ENCODE data around the gene EVC. TPM values are rescaled to one million over a fixed set of nuclear protein-coding genes. Genes with fewer than 3 reads are reported as not detected.

The EVC gene
- total RNA-seq, 2 donors from 2014 or later = 25.5 to 29.0 TPM

DNA sequence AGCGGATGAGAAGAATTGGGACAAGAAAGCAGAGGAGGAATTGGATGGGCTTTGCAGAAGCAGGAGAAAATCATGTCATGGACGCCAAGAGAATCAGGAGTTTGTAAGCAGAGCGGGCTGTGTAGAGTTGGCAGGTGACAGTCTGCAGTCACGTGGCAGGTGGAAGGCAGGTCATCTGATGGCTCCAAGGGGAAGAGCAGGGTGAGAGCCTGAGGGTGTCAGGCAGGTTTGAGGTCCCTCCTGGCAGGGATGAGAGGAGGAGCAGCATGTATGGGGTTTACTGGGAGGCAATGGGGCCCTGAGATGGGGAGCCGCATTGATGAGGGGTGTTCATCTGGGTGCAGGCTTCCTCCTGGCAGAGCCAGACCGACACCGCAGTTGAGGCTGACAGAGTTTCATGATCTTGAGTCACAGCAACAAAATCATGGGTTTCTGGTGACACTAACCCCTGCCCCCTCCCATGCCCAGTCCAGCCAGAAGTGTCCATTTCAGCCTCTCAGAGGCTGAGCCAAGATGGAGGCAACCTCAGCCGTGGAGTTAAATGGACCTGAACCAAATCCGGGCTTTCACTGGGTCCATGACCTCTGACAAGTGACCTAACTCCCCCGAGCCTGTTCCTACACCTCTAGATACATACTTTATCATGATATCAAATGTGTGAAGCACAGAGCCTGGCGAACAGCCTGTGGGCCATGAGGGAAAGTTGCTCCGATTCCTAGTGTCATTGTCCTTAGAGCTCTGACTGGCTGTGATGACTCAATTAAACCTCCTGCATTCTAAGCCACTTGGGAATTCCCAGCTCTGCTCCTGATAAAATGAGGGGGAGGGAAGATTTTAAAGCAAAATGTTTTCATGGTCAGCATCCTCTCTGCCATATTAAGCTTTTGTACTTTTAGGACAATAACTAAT is 36.1 kb downstream of the EVC start:
- WGBS, 2 experiments (ENCODE audit: insufficient coverage in 1 of 2, insufficient read length in 1 of 2) = 70 to 82% methylated on average over 6 to 11 of the region's 12 CpGs
- Mint-ChIP-seq H3K27me3 (ENCODE audit: insufficient read depth) (peaks cover 9% of the 10 kb centered on the region), H3K4me1 (peaks cover 16% of the 10 kb centered on the region), H3K36me3 (ENCODE audit: low read depth) (peaks cover 43% of the 10 kb centered on the region), H3K9me3 (no peaks in the 10 kb centered on the region), H3K4me3 (no peak overlapping the region), H3K27ac (no peak overlapping the region)
- H3K36me3 ChIP-seq (ENCODE audit: control insufficient read depth, insufficient read depth, low read length) = peaks cover 29% of the 10 kb centered on the region
- no peak overlapping the region for H3K4me3 ChIP-seq (ENCODE audit: low read length)
- no peaks in the 10 kb centered on the region for H3K9me3 ChIP-seq (ENCODE audit: control insufficient read depth, low read length)
- DNase-seq = no peak
- no peak overlapping the region for H3K27ac ChIP-seq (ENCODE audit: low read depth, low read length)
- no peaks in the 10 kb centered on the region for H3K27me3 ChIP-seq (ENCODE audit: control insufficient read depth, insufficient read depth, low read length, poor library complexity, severe bottlenecking)
- peaks cover 15% of the 10 kb centered on the region for H3K4me1 ChIP-seq (ENCODE audit: control insufficient read depth, insufficient read depth, low read length)
- TF ChIP-seq, protein P1, sequence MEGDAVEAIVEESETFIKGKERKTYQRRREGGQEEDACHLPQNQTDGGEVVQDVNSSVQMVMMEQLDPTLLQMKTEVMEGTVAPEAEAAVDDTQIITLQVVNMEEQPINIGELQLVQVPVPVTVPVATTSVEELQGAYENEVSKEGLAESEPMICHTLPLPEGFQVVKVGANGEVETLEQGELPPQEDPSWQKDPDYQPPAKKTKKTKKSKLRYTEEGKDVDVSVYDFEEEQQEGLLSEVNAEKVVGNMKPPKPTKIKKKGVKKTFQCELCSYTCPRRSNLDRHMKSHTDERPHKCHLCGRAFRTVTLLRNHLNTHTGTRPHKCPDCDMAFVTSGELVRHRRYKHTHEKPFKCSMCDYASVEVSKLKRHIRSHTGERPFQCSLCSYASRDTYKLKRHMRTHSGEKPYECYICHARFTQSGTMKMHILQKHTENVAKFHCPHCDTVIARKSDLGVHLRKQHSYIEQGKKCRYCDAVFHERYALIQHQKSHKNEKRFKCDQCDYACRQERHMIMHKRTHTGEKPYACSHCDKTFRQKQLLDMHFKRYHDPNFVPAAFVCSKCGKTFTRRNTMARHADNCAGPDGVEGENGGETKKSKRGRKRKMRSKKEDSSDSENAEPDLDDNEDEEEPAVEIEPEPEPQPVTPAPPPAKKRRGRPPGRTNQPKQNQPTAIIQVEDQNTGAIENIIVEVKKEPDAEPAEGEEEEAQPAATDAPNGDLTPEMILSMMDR (conservative IDR thresholded peaks at IDR 0.05) = no peak
- no peak overlapping the region for H3K9ac ChIP-seq (ENCODE audit: extremely low read depth, low read length, poor library complexity, severe bottlenecking)

DNA sequence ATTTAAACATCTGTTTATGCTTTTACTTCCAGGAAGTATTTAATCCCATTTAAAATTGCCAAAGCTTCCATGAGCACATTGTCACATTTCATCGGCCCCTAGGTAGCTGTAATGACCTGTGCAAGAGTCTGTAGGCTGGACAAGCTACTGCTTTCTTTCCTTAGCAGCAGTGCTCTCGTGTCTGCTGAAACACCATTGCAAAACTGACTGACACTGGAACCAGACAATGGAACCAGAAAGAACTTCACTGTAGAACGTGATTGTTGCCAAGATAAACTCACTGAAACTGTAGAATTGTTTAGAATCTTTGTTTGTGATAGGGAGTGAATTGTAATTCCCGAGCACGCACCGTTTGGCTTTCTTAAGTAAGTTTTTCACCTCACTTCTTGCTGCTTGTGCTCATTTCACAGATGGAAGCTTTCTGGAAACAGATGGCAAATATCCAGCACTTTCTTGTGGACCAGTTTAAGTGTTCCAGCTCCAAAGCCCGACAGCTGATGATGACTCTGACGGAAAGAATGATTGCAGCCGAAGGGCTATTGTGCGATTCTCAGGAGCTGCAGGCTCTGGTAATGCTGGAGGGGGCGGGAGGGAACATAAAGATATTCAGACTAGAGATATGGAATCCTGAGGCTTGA is 36.9 kb downstream of the EVC start:
- Histone ChIP-seq H3K27ac (ENCODE audit: low read depth, low read length) (no peak overlapping the region), H3K9me3 (ENCODE audit: control insufficient read depth, low read length) (no peaks in the 10 kb centered on the region), H3K27me3 (ENCODE audit: control insufficient read depth, insufficient read depth, low read length, poor library complexity, severe bottlenecking) (no peaks in the 10 kb centered on the region), H3K4me1 (ENCODE audit: control insufficient read depth, insufficient read depth, low read length) (peaks cover 22% of the 10 kb centered on the region), H3K9ac (ENCODE audit: extremely low read depth, low read length, poor library complexity, severe bottlenecking) (no peak overlapping the region), H3K36me3 (ENCODE audit: control insufficient read depth, insufficient read depth, low read length) (peaks cover 23% of the 10 kb centered on the region), H3K4me3 (ENCODE audit: low read length) (no peak overlapping the region)
- TF ChIP-seq, protein P1 (conservative IDR thresholded peaks at IDR 0.05) = no peak
- H3K9me3 Mint-ChIP-seq = no peaks in the 10 kb centered on the region
- H3K27ac Mint-ChIP-seq = no peak overlapping the region
- peaks cover 12% of the 10 kb centered on the region for H3K27me3 Mint-ChIP-seq (ENCODE audit: insufficient read depth)
- peaks cover 46% of the 10 kb centered on the region for H3K36me3 Mint-ChIP-seq (ENCODE audit: low read depth)
- no peak overlapping the region for H3K4me3 Mint-ChIP-seq
- H3K4me1 Mint-ChIP-seq = peaks cover 23% of the 10 kb centered on the region
- no peak for DNase-seq
- 78 to 82% methylated on average over 11 of the region's 11 CpGs for WGBS, 2 experiments (ENCODE audit: insufficient coverage in 1 of 2, insufficient read length in 1 of 2)

DNA sequence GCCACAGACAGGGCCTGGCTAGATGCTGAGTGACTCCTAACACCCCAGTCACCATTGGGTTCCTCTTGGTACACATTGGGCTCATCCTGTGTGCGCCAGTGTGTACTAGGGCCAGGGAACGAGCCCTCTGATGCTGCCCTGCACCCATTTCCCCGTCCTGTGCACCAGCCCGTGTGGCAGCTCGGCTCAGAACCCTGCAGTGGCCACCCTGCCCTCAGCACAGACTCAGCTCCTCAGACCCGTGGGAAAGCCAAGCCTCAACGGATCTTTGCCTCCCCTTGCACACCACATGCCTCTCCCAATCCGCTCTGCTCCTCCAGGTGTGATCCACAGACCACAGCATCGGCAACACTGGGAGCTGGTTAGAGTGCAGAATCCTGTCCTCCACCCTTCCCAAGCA is 38.6 kb downstream of the EVC start:
- WGBS, 2 experiments (ENCODE audit: insufficient coverage in 1 of 2, insufficient read length in 1 of 2) = 92 to 97% methylated on average over 6 to 9 of the region's 9 CpGs
- H3K9me3 ChIP-seq (ENCODE audit: control insufficient read depth, low read length) = no peaks in the 10 kb centered on the region
- no peak for DNase-seq
- Mint-ChIP-seq H3K27me3 (ENCODE audit: insufficient read depth) (peaks cover 17% of the 10 kb centered on the region), H3K9me3 (no peaks in the 10 kb centered on the region), H3K36me3 (ENCODE audit: low read depth) (peaks cover 54% of the 10 kb centered on the region), H3K4me3 (no peak overlapping the region), H3K27ac (no peak overlapping the region), H3K4me1 (peaks cover 23% of the 10 kb centered on the region)
- TF ChIP-seq, protein P1 (conservative IDR thresholded peaks at IDR 0.05) = no peak
- no peak overlapping the region for H3K9ac ChIP-seq (ENCODE audit: extremely low read depth, low read length, poor library complexity, severe bottlenecking)
- H3K27me3 ChIP-seq (ENCODE audit: control insufficient read depth, insufficient read depth, low read length, poor library complexity, severe bottlenecking) = no peaks in the 10 kb centered on the region
- peaks cover 22% of the 10 kb centered on the region for H3K4me1 ChIP-seq (ENCODE audit: control insufficient read depth, insufficient read depth, low read length)
- peaks cover 9% of the 10 kb centered on the region for H3K36me3 ChIP-seq (ENCODE audit: control insufficient read depth, insufficient read depth, low read length)
- no peak overlapping the region for H3K27ac ChIP-seq (ENCODE audit: low read depth, low read length)
- H3K4me3 ChIP-seq (ENCODE audit: low read length) = no peak overlapping the region
